Heart left ventricle (tissue), 16 donors: ENCODE measurements around the gene PEAR1. TPM values are rescaled to one million over a fixed set of nuclear protein-coding genes. Genes with fewer than 3 reads are reported as not detected.
A peak's percentile ranks its signal among the peaks of the same experiment; 100 is the strongest.

ENCODE experiments used
- ATAC-seq, 4 donors: fragments of 200-7000 bp; cut with Tn5 transposase; one replicate each; pipeline ENCODE4 v1.9.1; 2020 to 2022; ENCODE audit warnings: moderate library complexity in 4 of 4, mild to moderate bottlenecking in 3 of 4, moderate number of reproducible peaks in 1 of 4
- DNase-seq, 5 donors: peaks; one replicate each; pipeline ENCODE4 v3.0.0-alpha.2; 2020
- H3K27ac ChIP-seq, 12 donors: fragments of 200-600 bp; sonication (generic) in 4 of 12; one replicate each; pipeline versions ENCODE4 v1.5.0 to v1.8.0; 2016 to 2022; ENCODE audit warnings: mild to moderate bottlenecking in 2 of 12
- H3K27me3 ChIP-seq, 9 donors: fragments of 200-600 bp; sonication (generic) in 2 of 9; one replicate each; pipeline versions ENCODE4 v1.5.1 to v1.8.0; 2016 to 2022; ENCODE audit warnings: mild to moderate bottlenecking in 3 of 9
- H3K36me3 ChIP-seq, 9 donors: fragments of 200-600 bp; sonication (generic) in 2 of 9; one replicate each; pipeline versions ENCODE4 v1.5.0 to v1.8.0; 2018 to 2022; ENCODE audit warnings: mild to moderate bottlenecking in 2 of 9
- H3K4me1 ChIP-seq, 12 donors: fragments of 200-600 bp; sonication (generic) in 4 of 12; one replicate each; pipeline versions ENCODE4 v1.5.0 to v1.8.0; 2016 to 2022; ENCODE audit warnings: mild to moderate bottlenecking in 3 of 12
- H3K4me3 ChIP-seq, 12 donors: fragments of 200-600 bp; sonication (generic) in 4 of 12; one replicate each; pipeline versions ENCODE4 v1.5.0 to v1.8.0; 2017 to 2022; ENCODE audit warnings: mild to moderate bottlenecking in 9 of 12, moderate library complexity in 4 of 12
- H3K9me3 ChIP-seq, 12 donors: fragments of 200-600 bp; sonication (generic) in 4 of 12; one replicate each; pipeline versions ENCODE4 v1.5.0 to v1.8.0; 2016 to 2022; ENCODE audit warnings: mild to moderate bottlenecking in 1 of 12
- CTCF ChIP-seq, 12 donors: fragments of 200-600 bp; sonication (generic) in 4 of 12; IDR thresholded peaks; one replicate each; pipeline versions ENCODE4 v1.5.0 to v1.8.0; 2018 to 2022; ENCODE audit warnings: antibody characterized with exemption in 12 of 12, mild to moderate bottlenecking in 5 of 12
- POLR2A ChIP-seq, 2 donors: fragments of 450-650 bp; IDR thresholded peaks; one replicate each; pipeline ENCODE4 v1.6.1; 2017; ENCODE audit warnings: antibody characterized with exemption in 2 of 2, mild to moderate bottlenecking in 2 of 2, moderate library complexity in 2 of 2
- WGBS, 4 donors: extraction: QIAGEN DNeasy Blood & Tissue Kit in 2 of 4; methylation state at CpG; one replicate each; pipeline versions ENCODE4 v1.1.5 to v1.1.7; 2013 to 2018; 5-methylcytosine and 5-hydroxymethylcytosine counted together
- intact Hi-C, 10 donors: fragments of 100-400 bp; cut with DNase I; formaldehyde crosslinking; loops; one replicate each; pipeline versions ENCODE4 v1.11.1 to v1.14.2; 2022
- polyA plus RNA-seq, 2 donors: library from polyadenylated mRNA; stranded (reverse); fragments of 200-250 nt; gene quantifications; one replicate each; pipeline ENCODE4 v1.2.3, GENCODE V29; 2013
- total RNA-seq, 9 donors: library from RNA; depleted of rRNA in 2 of 9; stranded (reverse); fragments of >200 nt in 2 of 9; fragmentation: NEBNext Ultra II Directional in 3 of 9; extraction: Animal tissue kit (Norgen Biotek cat#: 25700) in 3 of 9; gene quantifications; one replicate each; pipeline versions ENCODE4 v1.1.0 to v1.2.4, GENCODE V29; 2016 to 2023
- donor health status: ischemic (EF 13 %, LVEDD 7.1; RV severe dilation, severe dysfunction).
- donor health status: healthy with polysubstance abuse.
- donor health status: DM: no; HTN: yes; CAD: no.
- donor health status: DM: no; HTN: no; CAD: no.
- donor health status: ischemic (EF 25% LVEDD 6.9; RV normal size, moderate dysfunction).
- donor health status: ischemic (EF 25% LVEDD 5.7; RV mildly dilated, moderate dysfunction).
- donor health status: healthy.
- donor health status: DM: yes; HTN: yes; CAD: no.
- donor health status: ischemic (EF 35%, LVEDD 5.7; RV mildly dilated, moderate dysfunction).
- donor health status: nonischemic (EF 11% LVEDD 7.7; RV severe dilation, severe dysfunction).
- donor health status: DM: yes; HTN: yes; CAD: no.
- donor health status: PGD.
- donor health status: ischemic (EF 29% LVEDD 5.4; RV normal size, mild dysfunction).
- donor health status: nonischemic (EF 23%, LVEDD 6.1; RV moderate dilation, normal function).

The PEAR1 gene
- total and polyA plus RNA-seq, 11 donors: 4.1 to 14.7 (median 7.1) TPM

GRCh38 chr1:156845055-156845952 is 48.2 kb upstream of the PEAR1 start:
- Histone ChIP-seq H3K4me3 (no peak overlapping the region), H3K9me3 (no peaks in the 10 kb centered on the region), H3K27me3 (peaks cover 6 to 73% (median 33%) of the 10 kb centered on the region in 9 donors), H3K4me1 (peaks cover 0 to 10% (median 2%) of the 10 kb centered on the region in 12 donors), H3K36me3 (no peaks in the 10 kb centered on the region), H3K27ac (no peak overlapping the region)
- 8 to 22% (median 17%) methylated on average over 39 to 69 of the region's 69 CpGs for WGBS, 4 donors
- DNase-seq (no peak), ATAC-seq (peak in 2 of 4 donors; percentile 5 to 10)
- intact Hi-C loops: no loop called here
- TF ChIP-seq CTCF (IDR thresholded peaks at IDR 0.05): no peak

DNA sequence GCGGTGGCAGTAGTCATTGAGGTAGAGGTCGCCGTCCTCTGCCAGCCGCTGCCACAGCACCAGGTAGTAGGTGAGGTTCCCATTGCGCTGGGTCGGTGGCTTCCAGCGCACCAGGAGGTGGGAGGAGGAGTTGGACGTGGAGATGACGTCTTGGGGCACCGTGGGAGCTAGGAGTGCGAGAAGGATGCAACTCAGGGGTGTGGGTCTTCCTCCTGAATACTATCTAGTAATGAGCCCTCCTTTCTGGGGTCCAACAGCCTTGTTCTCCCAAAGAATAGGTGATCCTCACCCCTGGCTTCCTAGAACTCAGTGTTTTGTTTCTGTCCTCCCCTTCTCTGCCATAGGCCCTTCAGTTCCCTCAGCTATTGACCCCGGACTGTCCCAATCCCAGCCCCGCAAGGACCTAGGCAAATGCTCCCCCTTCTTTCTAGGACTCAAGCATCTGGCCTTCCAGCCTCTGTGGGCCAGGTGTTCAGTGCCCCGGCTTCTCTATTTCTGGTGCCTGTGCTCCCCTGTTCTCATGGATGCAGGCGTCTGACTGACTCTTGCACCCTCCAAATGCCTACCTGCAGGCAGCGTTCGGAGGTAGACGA is 47.5 kb upstream of the PEAR1 start:
- intact Hi-C loops: no loop called here
- no peak for DNase-seq
- no peak for TF ChIP-seq POLR2A (IDR thresholded peaks at IDR 0.05)
- TF ChIP-seq CTCF (IDR thresholded peaks at IDR 0.05): no peak
- no peaks in the 10 kb centered on the region for H3K36me3 ChIP-seq
- H3K4me3 ChIP-seq: no peak overlapping the region
- H3K27me3 ChIP-seq: peaks cover 6 to 65% (median 33%) of the 10 kb centered on the region in 9 donors
- WGBS, 4 donors: 47 to 61% (median 50%) methylated on average over 17 to 18 of the region's 18 CpGs
- no peaks in the 10 kb centered on the region for H3K9me3 ChIP-seq
- no peak for ATAC-seq
- no peak overlapping the region for H3K27ac ChIP-seq
- H3K4me1 ChIP-seq: peaks cover 0 to 10% (median 2%) of the 10 kb centered on the region in 12 donors

GRCh38 chr1:156846643-156847042 is 46.9 kb upstream of the PEAR1 start:
- no peak for TF ChIP-seq CTCF (IDR thresholded peaks at IDR 0.05)
- no peak for TF ChIP-seq POLR2A (IDR thresholded peaks at IDR 0.05)
- H3K4me1 ChIP-seq: peaks cover 0 to 12% (median 2%) of the 10 kb centered on the region in 12 donors
- 88 to 98% (median 91%) methylated on average over 3 to 5 of the region's 5 CpGs for WGBS, 4 donors
- intact Hi-C loops: no loop called here
- no peak overlapping the region for H3K4me3 ChIP-seq
- no peak overlapping the region for H3K27ac ChIP-seq
- peaks cover 6 to 65% (median 33%) of the 10 kb centered on the region in 9 donors for H3K27me3 ChIP-seq
- no peak for ATAC-seq
- H3K36me3 ChIP-seq: no peaks in the 10 kb centered on the region
- no peak for DNase-seq
- H3K9me3 ChIP-seq: no peaks in the 10 kb centered on the region
